Measurements from ENCODE around the gene OBSCN. TPM values are rescaled to one million over a fixed set of nuclear protein-coding genes. Genes with fewer than 3 reads are reported as not detected.

OBSCN gene
- total RNA-seq, 1 donor from 2014 or later = 17.5 TPM

DNA sequence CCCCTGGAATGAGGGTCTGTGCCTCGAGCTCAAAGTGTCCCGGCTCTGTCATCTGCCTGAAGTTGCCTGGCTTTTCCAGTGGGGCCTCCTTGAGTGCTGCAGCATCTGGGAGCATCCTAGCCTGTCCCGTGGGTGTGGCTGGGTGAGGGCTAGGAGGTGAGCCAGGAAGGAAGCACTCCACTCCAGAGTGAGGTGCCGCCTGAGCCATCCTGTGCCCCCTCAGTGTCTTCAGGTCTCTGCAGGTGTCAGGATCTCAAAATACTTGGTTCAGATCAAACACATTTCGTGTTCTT lies 30.7 kb upstream of the OBSCN start:
- H3K27ac Mint-ChIP-seq (ENCODE audit: unreplicated experiment) = no peak overlapping the region
- H4K20me1 ChIP-seq (ENCODE audit: insufficient read depth, low read length) = peaks cover 25% of the 10 kb centered on the region

DNA sequence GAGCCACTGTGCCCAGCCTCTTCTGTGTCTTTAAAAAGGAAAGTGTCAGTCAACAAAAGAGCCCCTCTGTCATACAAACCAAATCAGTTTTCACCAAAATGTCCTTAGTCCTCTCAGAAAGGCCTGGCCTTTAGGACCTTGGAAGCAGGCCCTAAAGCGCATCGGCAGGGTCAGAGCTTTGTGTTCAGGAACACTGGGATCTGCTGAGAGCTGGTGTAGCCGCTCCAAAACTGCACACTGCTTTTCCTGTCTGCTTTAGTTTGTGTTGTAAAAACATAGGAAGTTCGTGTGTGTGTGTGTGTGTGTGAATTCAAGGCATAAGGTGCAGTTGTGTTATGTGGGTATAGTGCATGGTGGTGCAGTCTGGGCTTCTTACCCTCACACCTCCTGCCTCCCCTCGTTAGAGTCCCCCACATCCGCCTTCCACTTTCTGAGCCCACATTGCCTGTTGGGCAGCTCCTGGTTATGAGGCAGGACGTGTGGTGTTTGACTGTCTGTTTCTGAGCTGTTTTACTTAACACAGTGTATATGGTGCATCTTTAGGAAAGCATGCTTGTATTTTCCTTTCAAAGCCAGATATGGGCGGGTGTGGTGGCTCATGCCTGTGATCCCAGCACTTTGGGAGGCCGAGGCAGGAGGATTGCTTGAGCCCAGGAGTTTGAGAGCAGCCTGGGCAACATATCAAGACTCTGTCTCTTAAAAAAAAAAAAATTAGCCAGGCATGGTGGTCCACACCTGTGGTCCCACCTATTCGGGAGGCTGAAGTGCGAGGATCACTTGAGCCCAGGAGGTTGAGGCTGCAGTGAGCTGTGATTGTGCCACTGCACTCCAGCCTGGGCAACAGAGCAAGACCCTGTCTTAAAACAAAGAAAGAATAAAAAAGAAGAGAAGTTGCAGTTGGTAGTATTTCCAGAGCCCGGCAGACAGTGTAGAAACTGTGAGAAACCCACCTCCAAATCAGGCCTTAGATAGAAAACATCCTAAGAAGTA lies 29.8 kb upstream of the OBSCN start:
- Histone ChIP-seq H3K4me3 (ENCODE audit: insufficient read depth, low read depth, low read length) (no peak overlapping the region), H4K20me1 (ENCODE audit: insufficient read depth, low read length) (peaks cover 17% of the 10 kb centered on the region), H3K9ac (ENCODE audit: low read length) (no peak overlapping the region), H3K36me3 (ENCODE audit: insufficient read depth, low read length) (no peaks in the 10 kb centered on the region), H3K4me1 (ENCODE audit: insufficient read depth, low read length) (no peaks in the 10 kb centered on the region), H3K4me2 (ENCODE audit: low read length) (no peak overlapping the region), H2AFZ (ENCODE audit: low read depth, low read length) (no peak overlapping the region), H3K79me2 (ENCODE audit: insufficient read depth, low read length) (peaks cover 17% of the 10 kb centered on the region), H3K9me3 (ENCODE audit: insufficient read depth, low read depth, low read length) (no peaks in the 10 kb centered on the region), H3K27me3 (ENCODE audit: insufficient read depth, low read length) (no peaks in the 10 kb centered on the region), H3K27ac (ENCODE audit: low read depth, low read length) (no peak overlapping the region)
- TF ChIP-seq, protein P1, sequence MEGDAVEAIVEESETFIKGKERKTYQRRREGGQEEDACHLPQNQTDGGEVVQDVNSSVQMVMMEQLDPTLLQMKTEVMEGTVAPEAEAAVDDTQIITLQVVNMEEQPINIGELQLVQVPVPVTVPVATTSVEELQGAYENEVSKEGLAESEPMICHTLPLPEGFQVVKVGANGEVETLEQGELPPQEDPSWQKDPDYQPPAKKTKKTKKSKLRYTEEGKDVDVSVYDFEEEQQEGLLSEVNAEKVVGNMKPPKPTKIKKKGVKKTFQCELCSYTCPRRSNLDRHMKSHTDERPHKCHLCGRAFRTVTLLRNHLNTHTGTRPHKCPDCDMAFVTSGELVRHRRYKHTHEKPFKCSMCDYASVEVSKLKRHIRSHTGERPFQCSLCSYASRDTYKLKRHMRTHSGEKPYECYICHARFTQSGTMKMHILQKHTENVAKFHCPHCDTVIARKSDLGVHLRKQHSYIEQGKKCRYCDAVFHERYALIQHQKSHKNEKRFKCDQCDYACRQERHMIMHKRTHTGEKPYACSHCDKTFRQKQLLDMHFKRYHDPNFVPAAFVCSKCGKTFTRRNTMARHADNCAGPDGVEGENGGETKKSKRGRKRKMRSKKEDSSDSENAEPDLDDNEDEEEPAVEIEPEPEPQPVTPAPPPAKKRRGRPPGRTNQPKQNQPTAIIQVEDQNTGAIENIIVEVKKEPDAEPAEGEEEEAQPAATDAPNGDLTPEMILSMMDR (IDR thresholded peaks at IDR 0.05; ENCODE audit: insufficient read depth, low read depth, low read length) = no peak
- TF ChIP-seq EZH2 (IDR thresholded peaks at IDR 0.05; ENCODE audit: insufficient read depth, low read length) = no peak
- no peak for DNase-seq (ENCODE audit: low read depth)
- no peak overlapping the region for H3K4me3 Mint-ChIP-seq (ENCODE audit: unreplicated experiment)
- no peaks in the 10 kb centered on the region for H3K4me1 Mint-ChIP-seq (ENCODE audit: low read depth, unreplicated experiment)
- no peak for FAIRE-seq
- no peaks in the 10 kb centered on the region for H3K9me3 Mint-ChIP-seq (ENCODE audit: unreplicated experiment)
- peak overlapping the region; percentile 35 for H3K27ac Mint-ChIP-seq (ENCODE audit: unreplicated experiment)
- H3K36me3 Mint-ChIP-seq (ENCODE audit: low read depth, unreplicated experiment) = peaks cover 6% of the 10 kb centered on the region
- H3K27me3 Mint-ChIP-seq (ENCODE audit: low read depth, unreplicated experiment) = no peaks in the 10 kb centered on the region

More for the DNA sequence above, 30.7 kb upstream of the OBSCN start:
- Mint-ChIP-seq H3K4me3 (ENCODE audit: unreplicated experiment) (no peak overlapping the region), H3K4me1 (ENCODE audit: low read depth, unreplicated experiment) (no peaks in the 10 kb centered on the region), H3K9me3 (ENCODE audit: unreplicated experiment) (no peaks in the 10 kb centered on the region), H3K36me3 (ENCODE audit: low read depth, unreplicated experiment) (peaks cover 8% of the 10 kb centered on the region), H3K27me3 (ENCODE audit: low read depth, unreplicated experiment) (no peaks in the 10 kb centered on the region)
- Histone ChIP-seq H3K79me2 (ENCODE audit: insufficient read depth, low read length) (peaks cover 26% of the 10 kb centered on the region), H2AFZ (ENCODE audit: low read depth, low read length) (no peak overlapping the region), H3K36me3 (ENCODE audit: insufficient read depth, low read length) (no peaks in the 10 kb centered on the region), H3K27ac (ENCODE audit: low read depth, low read length) (no peak overlapping the region), H3K27me3 (ENCODE audit: insufficient read depth, low read length) (no peaks in the 10 kb centered on the region), H3K4me2 (ENCODE audit: low read length) (no peak overlapping the region), H3K4me3 (ENCODE audit: insufficient read depth, low read depth, low read length) (no peak overlapping the region), H3K9me3 (ENCODE audit: insufficient read depth, low read depth, low read length) (no peaks in the 10 kb centered on the region), H3K4me1 (ENCODE audit: insufficient read depth, low read length) (no peaks in the 10 kb centered on the region), H3K9ac (ENCODE audit: low read length) (no peak overlapping the region)
- TF ChIP-seq EZH2 (IDR thresholded peaks at IDR 0.05; ENCODE audit: insufficient read depth, low read length) = no peak
- TF ChIP-seq, protein P1 (IDR thresholded peaks at IDR 0.05; ENCODE audit: insufficient read depth, low read depth, low read length) = no peak
- DNase-seq (ENCODE audit: low read depth) (no peak), FAIRE-seq (no peak)
